AG04450 (cell line): ENCODE results near the gene PAXX. TPM values are rescaled to one million over a fixed set of nuclear protein-coding genes. Genes with fewer than 3 reads are reported as not detected.

Experiments used
- CTCF ChIA-PET: fragments of 300-600, 350-600 bp; formaldehyde crosslinking; extraction: SDS; loops from one replicate; lab custom pipeline; 2022; ENCODE audit warnings: antibody characterized with exemption, inconsistent platforms; lab: Charles Lee
- POLR2A ChIA-PET: fragments of 350-600 bp; formaldehyde crosslinking; extraction: SDS; loops from one replicate; lab custom pipeline; 2021; ENCODE audit warnings: antibody characterized with exemption, inconsistent platforms; lab: Yijun Ruan, JAX
- DNase-seq: peaks from one replicate; pipeline ENCODE4 v3.0.0-alpha.2; 2011; ENCODE audit warnings: low read depth, low spot score
- H3K27ac ChIP-seq: one replicate; pipeline ENCODE4 v1.5.1; 2012; ENCODE audit warnings: low read depth, low read length, control low read depth
- H3K27me3 ChIP-seq: one replicate; pipeline ENCODE4 v1.6.0; 2012; ENCODE audit warnings: low read length; ENCODE audit not compliant: control insufficient read depth, insufficient read depth
- H3K4me3 ChIP-seq: 2 replicates; pipeline ENCODE4 v1.5.1; 2011; ENCODE audit warnings: mild to moderate bottlenecking, low read depth, low read length, control low read depth
- H3K9me3 ChIP-seq: 2 replicates; pipeline ENCODE4 v1.5.1; 2012; ENCODE audit warnings: low read length; ENCODE audit not compliant: control insufficient read depth, insufficient read depth
- polyA plus RNA-seq: library from polyadenylated mRNA; depleted of rRNA; stranded (reverse); fragments of >200 nt; gene quantifications from 2 replicates; pipeline ENCODE4 v1.2.3, GENCODE V29; 2011
- TF ChIP-seq, protein P1 (sequence below): IDR thresholded peaks from 2 replicates; pipeline ENCODE4 v1.5.1; 2011; ENCODE audit warnings: low read depth, low read length, control low read depth, inconsistent platforms

PAXX gene
- polyA plus RNA-seq, 1 experiment, result 6.0 TPM

DNA sequence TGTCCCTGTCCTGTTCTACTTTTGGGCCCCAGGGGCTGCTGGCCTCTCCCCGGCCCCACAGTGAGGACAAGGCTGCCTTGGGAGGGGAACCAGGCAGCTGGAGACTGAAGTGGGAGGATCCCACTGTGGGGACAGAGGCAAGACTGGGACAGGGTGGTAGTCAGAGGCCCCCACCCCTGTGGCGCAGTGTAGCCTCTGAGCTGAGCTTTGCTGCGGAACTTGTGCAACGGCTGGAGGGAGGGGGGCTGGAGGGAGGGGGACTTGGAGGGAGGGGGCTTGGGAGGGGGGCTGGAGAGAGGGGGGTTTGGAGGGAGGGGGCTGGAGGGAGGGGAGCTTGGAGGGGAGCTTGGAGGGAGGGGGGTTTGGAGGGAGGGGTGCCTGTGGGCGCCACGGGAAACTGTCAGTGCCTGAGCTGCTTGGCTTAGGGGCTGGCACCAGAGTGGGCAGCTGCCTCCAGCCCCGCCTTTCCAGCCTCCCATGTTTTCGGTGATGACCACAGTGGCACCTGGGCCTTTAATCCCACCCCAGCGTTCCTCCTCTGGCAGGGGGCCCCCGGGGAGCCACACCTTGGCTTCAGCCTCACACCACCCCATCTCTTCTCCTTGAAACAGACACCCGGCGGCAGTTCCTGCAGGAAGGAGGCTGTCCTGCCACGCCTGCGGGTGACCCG, 42.0 kb downstream of the PAXX start:
- no peak overlapping the region for H3K4me3 ChIP-seq
- H3K27me3 ChIP-seq, result no peaks in the 10 kb centered on the region
- CTCF ChIA-PET, result interaction anchor here (0.6 to 5.1 kb wide), 16 partner anchors 8 to 247 kb away, joined by 3 to 105 read pairs (median 6); partner anchors contain the start of genes MAN1B1, NPDC1 and TMEM141
- no peak overlapping the region for H3K27ac ChIP-seq
- H3K9me3 ChIP-seq, result no peaks in the 10 kb centered on the region; the same call in 1 of the 2 replicates
- POLR2A ChIA-PET, result interaction anchor here (2.0 kb wide), 1 partner anchor 86 kb away, joined by 10 read pairs; no protein-coding TSS in a partner anchor
- TF ChIP-seq, protein P1, sequence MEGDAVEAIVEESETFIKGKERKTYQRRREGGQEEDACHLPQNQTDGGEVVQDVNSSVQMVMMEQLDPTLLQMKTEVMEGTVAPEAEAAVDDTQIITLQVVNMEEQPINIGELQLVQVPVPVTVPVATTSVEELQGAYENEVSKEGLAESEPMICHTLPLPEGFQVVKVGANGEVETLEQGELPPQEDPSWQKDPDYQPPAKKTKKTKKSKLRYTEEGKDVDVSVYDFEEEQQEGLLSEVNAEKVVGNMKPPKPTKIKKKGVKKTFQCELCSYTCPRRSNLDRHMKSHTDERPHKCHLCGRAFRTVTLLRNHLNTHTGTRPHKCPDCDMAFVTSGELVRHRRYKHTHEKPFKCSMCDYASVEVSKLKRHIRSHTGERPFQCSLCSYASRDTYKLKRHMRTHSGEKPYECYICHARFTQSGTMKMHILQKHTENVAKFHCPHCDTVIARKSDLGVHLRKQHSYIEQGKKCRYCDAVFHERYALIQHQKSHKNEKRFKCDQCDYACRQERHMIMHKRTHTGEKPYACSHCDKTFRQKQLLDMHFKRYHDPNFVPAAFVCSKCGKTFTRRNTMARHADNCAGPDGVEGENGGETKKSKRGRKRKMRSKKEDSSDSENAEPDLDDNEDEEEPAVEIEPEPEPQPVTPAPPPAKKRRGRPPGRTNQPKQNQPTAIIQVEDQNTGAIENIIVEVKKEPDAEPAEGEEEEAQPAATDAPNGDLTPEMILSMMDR, result no peak
- no peak for DNase-seq

DNA sequence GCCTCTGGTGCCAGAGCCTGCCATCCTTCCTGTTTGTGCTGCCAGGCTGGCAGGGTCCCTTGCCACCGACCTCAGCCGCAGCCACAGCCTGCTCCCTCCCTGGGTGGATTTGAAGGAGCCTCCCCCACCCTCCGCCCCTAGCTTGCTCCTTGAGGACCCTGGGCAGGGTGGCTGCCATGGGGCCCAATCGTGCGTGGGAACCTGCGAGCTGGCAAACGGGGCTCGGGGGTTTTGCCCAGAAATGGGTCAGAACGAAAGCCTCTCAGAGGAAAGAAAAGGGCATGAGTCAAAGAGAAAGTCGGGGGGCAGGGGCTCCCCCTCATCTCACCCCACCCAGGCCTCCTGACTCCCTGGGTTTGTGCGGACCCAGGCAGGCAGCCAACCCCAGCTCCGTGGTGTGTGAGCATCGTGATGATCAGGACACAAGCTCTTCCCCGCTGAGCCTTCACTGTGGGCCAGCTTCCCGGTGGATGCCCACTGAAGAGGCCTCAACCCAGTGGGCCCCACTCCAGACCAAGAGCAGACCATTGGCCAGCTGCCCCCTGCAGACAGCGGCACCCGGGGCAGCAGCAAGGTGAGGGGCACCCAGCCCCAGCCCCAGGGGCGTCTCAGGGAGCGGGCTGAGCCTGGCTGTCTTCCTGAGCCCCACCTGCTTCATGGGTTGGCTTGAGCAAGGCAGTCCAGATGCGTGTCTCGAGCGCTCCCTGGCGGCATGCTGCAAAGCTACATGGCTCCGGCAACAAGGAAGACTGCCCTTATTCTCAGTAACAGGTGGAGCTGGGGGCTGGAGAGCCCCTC, 42.7 kb downstream of the PAXX start:
- Histone ChIP-seq H3K9me3 (no peaks in the 10 kb centered on the region; the same call in 1 of the 2 replicates), H3K27me3 (no peaks in the 10 kb centered on the region), H3K4me3 (no peak overlapping the region), H3K27ac (no peak overlapping the region)
- CTCF ChIA-PET, result interaction anchor here (0.5 to 5.1 kb wide), 33 partner anchors 9 to 307 kb away, joined by 3 to 105 read pairs (median 4); partner anchors contain the start of genes AJM1, CLIC3, LCN12 and MAN1B1
- TF ChIP-seq, protein P1, result peak; percentile 93
- peak; percentile 63 for DNase-seq
- POLR2A ChIA-PET, result interaction anchor here (2.0 kb wide), 1 partner anchor 87 kb away, joined by 10 read pairs; no protein-coding TSS in a partner anchor

DNA sequence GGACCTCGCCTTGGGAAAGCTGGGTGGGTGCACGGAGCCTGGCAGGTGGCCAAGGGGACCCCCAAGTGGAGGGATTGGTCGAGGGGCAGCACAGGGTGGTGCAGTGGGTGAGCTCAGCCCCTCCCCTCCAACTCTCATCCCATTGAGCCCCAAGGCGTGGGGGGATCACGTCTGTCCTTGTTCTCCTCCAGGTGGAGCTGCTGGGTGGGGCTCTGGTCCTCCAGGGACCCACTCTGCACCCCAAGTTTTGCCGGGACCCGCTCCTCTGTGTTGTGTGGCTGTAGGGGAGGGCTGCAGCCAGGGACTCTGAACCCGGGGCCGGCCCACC, 43.2 kb downstream of the PAXX start:
- Histone ChIP-seq H3K27ac (no peak overlapping the region), H3K9me3 (no peaks in the 10 kb centered on the region; the same call in 1 of the 2 replicates), H3K4me3 (no peak overlapping the region), H3K27me3 (no peaks in the 10 kb centered on the region)
- CTCF ChIA-PET, result interaction anchor here (0.5 to 5.1 kb wide), 29 partner anchors 9 to 258 kb away, joined by 3 to 105 read pairs (median 5); partner anchors contain the start of genes AJM1, CLIC3, LCN12 and MAN1B1
- no peak for DNase-seq
- POLR2A ChIA-PET, result interaction anchor here (2.0 kb wide), 1 partner anchor 87 kb away, joined by 10 read pairs; no protein-coding TSS in a partner anchor
- TF ChIP-seq, protein P1, result no peak

DNA sequence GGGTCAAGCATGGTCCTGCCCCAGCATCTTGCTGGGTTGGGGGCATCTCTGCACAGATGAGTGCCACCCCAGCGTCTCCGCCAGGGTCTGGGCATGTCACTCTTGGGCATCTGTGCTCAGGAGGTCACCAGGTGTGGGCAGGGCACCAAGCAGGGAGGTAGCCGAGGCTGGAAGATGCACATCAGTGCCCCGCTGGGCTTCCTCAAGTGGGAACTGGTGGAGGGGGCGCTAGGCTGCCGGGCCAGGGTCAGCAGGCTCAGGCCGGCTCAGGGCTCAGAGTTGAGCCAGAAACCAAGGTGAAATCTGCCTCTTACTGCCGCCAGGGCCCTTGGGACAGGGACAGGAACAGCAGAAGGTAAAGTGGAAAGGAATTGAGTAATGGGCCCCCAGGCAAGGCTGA, 43.7 kb downstream of the PAXX start:
- POLR2A ChIA-PET, result interaction anchor here (2.0 kb wide), 1 partner anchor 88 kb away, joined by 10 read pairs; no protein-coding TSS in a partner anchor

More for the DNA sequence above, 43.7 kb downstream of the PAXX start:
- no peak for DNase-seq
- Histone ChIP-seq H3K4me3 (no peak overlapping the region), H3K9me3 (no peaks in the 10 kb centered on the region; the same call in 1 of the 2 replicates), H3K27me3 (no peaks in the 10 kb centered on the region), H3K27ac (no peak overlapping the region)
- TF ChIP-seq, protein P1, result no peak
- CTCF ChIA-PET, result interaction anchor here (0.6 to 5.1 kb wide), 21 partner anchors 8 to 258 kb away, joined by 3 to 105 read pairs (median 5); partner anchors contain the start of genes AJM1, CLIC3, LCN12 and NPDC1
